ENCODE data around the gene CAMLG. TPM values are rescaled to one million over a fixed set of nuclear protein-coding genes. Genes with fewer than 3 reads are reported as not detected.

Gene CAMLG
- polyA plus RNA-seq, 3 donors = 17.5 to 20.8 (median 17.8) TPM

DNA sequence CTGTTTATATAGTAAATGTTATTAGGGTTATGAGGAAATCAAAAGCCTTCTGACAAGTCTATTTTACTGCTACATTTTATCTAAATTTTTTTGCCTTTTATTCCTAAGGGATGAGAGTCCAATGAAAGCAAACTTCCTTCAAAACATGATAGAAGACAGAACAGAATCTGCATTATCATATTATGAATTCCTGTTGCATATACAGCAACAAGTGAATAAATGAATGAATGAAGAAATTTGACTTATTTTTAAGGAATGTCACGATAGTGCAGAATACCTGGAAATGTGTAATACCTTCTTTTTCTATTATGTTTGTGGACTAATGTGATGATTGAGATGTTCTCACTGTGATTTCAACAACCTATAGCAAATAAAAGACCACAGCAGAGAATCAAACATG lies 13.5 kb upstream of the CAMLG start:
- H3K4me3 ChIP-seq (replicated peaks in 1 of 3; ENCODE audit: low read depth in 2 of 3, low read length in 3 of 3) = no peak overlapping the region
- H3K27ac ChIP-seq (ENCODE audit: low read depth in 1 of 2, low read length in 2 of 2) = no peak overlapping the region
- H3K79me2 ChIP-seq (ENCODE audit: insufficient read depth, low read length) = no peaks in the 10 kb centered on the region
- no peaks in the 10 kb centered on the region for H4K20me1 ChIP-seq (ENCODE audit: insufficient read depth, low read length)
- H3K36me3 ChIP-seq (replicated peaks in 1 of 2; ENCODE audit: control insufficient read depth in 1 of 2, insufficient read depth in 2 of 2, low read length in 2 of 2) = peaks cover 47 to 67% of the 10 kb centered on the region in 2 donors
- no peak overlapping the region for H3K27ac Mint-ChIP-seq
- peaks cover 49 to 54% of the 10 kb centered on the region in 2 donors for H3K36me3 Mint-ChIP-seq
- TF ChIP-seq, protein P1, sequence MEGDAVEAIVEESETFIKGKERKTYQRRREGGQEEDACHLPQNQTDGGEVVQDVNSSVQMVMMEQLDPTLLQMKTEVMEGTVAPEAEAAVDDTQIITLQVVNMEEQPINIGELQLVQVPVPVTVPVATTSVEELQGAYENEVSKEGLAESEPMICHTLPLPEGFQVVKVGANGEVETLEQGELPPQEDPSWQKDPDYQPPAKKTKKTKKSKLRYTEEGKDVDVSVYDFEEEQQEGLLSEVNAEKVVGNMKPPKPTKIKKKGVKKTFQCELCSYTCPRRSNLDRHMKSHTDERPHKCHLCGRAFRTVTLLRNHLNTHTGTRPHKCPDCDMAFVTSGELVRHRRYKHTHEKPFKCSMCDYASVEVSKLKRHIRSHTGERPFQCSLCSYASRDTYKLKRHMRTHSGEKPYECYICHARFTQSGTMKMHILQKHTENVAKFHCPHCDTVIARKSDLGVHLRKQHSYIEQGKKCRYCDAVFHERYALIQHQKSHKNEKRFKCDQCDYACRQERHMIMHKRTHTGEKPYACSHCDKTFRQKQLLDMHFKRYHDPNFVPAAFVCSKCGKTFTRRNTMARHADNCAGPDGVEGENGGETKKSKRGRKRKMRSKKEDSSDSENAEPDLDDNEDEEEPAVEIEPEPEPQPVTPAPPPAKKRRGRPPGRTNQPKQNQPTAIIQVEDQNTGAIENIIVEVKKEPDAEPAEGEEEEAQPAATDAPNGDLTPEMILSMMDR (IDR thresholded peaks at IDR 0.05) = no peak
- H3K9me3 ChIP-seq (replicated peaks in 1 of 2; ENCODE audit: control insufficient read depth in 1 of 2, insufficient read depth in 1 of 2, low read length in 2 of 2) = no peaks in the 10 kb centered on the region
- H3K4me1 ChIP-seq (ENCODE audit: control insufficient read depth in 1 of 2, insufficient read depth in 2 of 2, low read length in 2 of 2) = no peaks in the 10 kb centered on the region
- H3K9me3 Mint-ChIP-seq = no peaks in the 10 kb centered on the region
- no peak overlapping the region for H2AFZ ChIP-seq (ENCODE audit: insufficient read depth, low read depth, low read length, poor library complexity, severe bottlenecking)
- no peak overlapping the region for H3K4me2 ChIP-seq (replicated peaks; ENCODE audit: extremely low read depth, low read length, poor library complexity, severe bottlenecking)
- no CpG with 5 or more reads among the region's 1 CpG for WGBS (ENCODE audit: insufficient coverage)
- no peak for DNase-seq
- H3K4me1 Mint-ChIP-seq = no peaks in the 10 kb centered on the region
- H3K27me3 ChIP-seq (ENCODE audit: control insufficient read depth in 2 of 2, insufficient read depth in 2 of 2, low read length in 2 of 2) = no peaks in the 10 kb centered on the region
- H3K4me3 Mint-ChIP-seq = no peak overlapping the region
- intact Hi-C loops (cut with micrococcal nuclease) = no loop called here
- H3K27me3 Mint-ChIP-seq (ENCODE audit: low read depth in 3 of 3) = peaks cover 0 to 2% (median 0%) of the 10 kb centered on the region in 3 donors
- H3K9ac ChIP-seq (ENCODE audit: insufficient read depth, low read length, poor library complexity, severe bottlenecking) = no peak overlapping the region

DNA sequence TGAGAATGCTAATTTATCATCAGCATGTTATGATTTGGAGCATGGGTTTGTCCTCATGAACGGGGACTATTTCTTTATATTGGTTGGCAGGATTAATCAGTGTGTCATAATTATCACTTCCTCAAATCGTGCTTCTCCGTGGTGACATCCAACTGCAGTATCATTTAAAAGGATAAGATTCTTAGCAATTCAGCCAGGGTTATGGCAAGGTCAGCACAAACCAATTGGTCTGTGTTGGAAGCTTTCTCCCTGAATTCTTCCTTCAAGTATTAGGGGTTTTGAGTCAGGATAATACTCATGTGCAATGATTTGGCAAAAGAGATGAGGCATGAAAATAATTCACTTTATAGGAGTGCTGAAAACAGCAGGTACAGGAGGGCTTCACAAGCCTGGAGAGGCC lies 5.5 kb upstream of the CAMLG start:
- Histone ChIP-seq H3K9me3 (replicated peaks in 1 of 2; ENCODE audit: control insufficient read depth in 1 of 2, insufficient read depth in 1 of 2, low read length in 2 of 2) (no peaks in the 10 kb centered on the region), H3K36me3 (replicated peaks in 1 of 2; ENCODE audit: control insufficient read depth in 1 of 2, insufficient read depth in 2 of 2, low read length in 2 of 2) (peaks cover 0 to under 1% of the 10 kb centered on the region in 2 donors), H3K9ac (ENCODE audit: insufficient read depth, low read length, poor library complexity, severe bottlenecking) (no peak overlapping the region), H3K4me3 (replicated peaks in 1 of 3; ENCODE audit: low read depth in 2 of 3, low read length in 3 of 3) (no peak overlapping the region), H4K20me1 (ENCODE audit: insufficient read depth, low read length) (no peaks in the 10 kb centered on the region), H3K79me2 (ENCODE audit: insufficient read depth, low read length) (no peaks in the 10 kb centered on the region), H3K4me2 (replicated peaks; ENCODE audit: extremely low read depth, low read length, poor library complexity, severe bottlenecking) (no peak overlapping the region), H3K4me1 (ENCODE audit: control insufficient read depth in 1 of 2, insufficient read depth in 2 of 2, low read length in 2 of 2) (peaks cover 30 to 33% of the 10 kb centered on the region in 2 donors), H3K27ac (ENCODE audit: low read depth in 1 of 2, low read length in 2 of 2) (no peak overlapping the region), H2AFZ (ENCODE audit: insufficient read depth, low read depth, low read length, poor library complexity, severe bottlenecking) (no peak overlapping the region), H3K27me3 (ENCODE audit: control insufficient read depth in 2 of 2, insufficient read depth in 2 of 2, low read length in 2 of 2) (no peaks in the 10 kb centered on the region)
- no peak overlapping the region for H3K27ac Mint-ChIP-seq
- no peaks in the 10 kb centered on the region for H3K27me3 Mint-ChIP-seq (ENCODE audit: low read depth in 3 of 3)
- H3K9me3 Mint-ChIP-seq = peaks cover 0 to 3% (median 0%) of the 10 kb centered on the region in 7 donors
- TF ChIP-seq, protein P1 (IDR thresholded peaks at IDR 0.05) = no peak
- intact Hi-C loops (cut with micrococcal nuclease) = loop anchor here in 1 of 2 donors (10.0 kb wide), 1 partner anchor 78 kb away; no protein-coding TSS in a partner anchor
- no CpG with 5 or more reads among the region's 3 CpGs for whole genome bisulfite sequencing (ENCODE audit: insufficient coverage)
- peaks cover 22% of the 10 kb centered on the region for H3K4me1 Mint-ChIP-seq
- DNase-seq = peak; percentile 9 to 31 (median 17)
- no peak overlapping the region for H3K4me3 Mint-ChIP-seq
- no peaks in the 10 kb centered on the region for H3K36me3 Mint-ChIP-seq
